Measurements from ENCODE around the gene MAD1L1. TPM values are rescaled to one million over a fixed set of nuclear protein-coding genes. Genes with fewer than 3 reads are reported as not detected.

The MAD1L1 gene
- total RNA-seq, 2 experiments from 2014 or later, result 58.3 to 65.3 TPM

GRCh38 chr7:1853986-1854865 is 378.5 kb downstream of the MAD1L1 start:
- no peaks in the 10 kb centered on the region for H3K9me3 ChIP-seq (ENCODE audit: low read length)
- intact Hi-C loops (cut with micrococcal nuclease; ENCODE audit: unreplicated experiment), result no loop called here
- H3K4me3 ChIP-seq (ENCODE audit: low read depth, low read length, poor library complexity, severe bottlenecking), result no peak overlapping the region
- no peaks in the 10 kb centered on the region for H4K20me1 ChIP-seq (ENCODE audit: insufficient read depth, low read length)
- no TSS peak for BruUV-seq (replicated peaks)
- H3K36me3 ChIP-seq (ENCODE audit: insufficient read depth, low read length), result no peaks in the 10 kb centered on the region
- H3K27ac ChIP-seq (ENCODE audit: low read depth, low read length, poor library complexity, severe bottlenecking), result no peak overlapping the region
- no peak for DNase-seq (ENCODE audit: low spot score)
- H3K4me1 ChIP-seq (ENCODE audit: insufficient read depth, low read length, poor library complexity, severe bottlenecking), result no peaks in the 10 kb centered on the region
- no peak for TF ChIP-seq EZH2phosphoT487 (IDR thresholded peaks at IDR 0.05; ENCODE audit: borderline replicate concordance, low read depth, low read length)
- TF ChIP-seq CTCF (conservative IDR thresholded peaks at IDR 0.05; ENCODE audit: low read length), result no peak
- CTCF ChIA-PET (ENCODE audit: unreplicated experiment), result no interaction called here
- no peaks in the 10 kb centered on the region for H3K9me2 ChIP-seq (ENCODE audit: insufficient read depth, low read length)
- H3K4me2 ChIP-seq (ENCODE audit: low read length), result no peak overlapping the region
- POLR2A ChIA-PET, result interaction anchor here (0.6 kb wide), 1 partner anchor 73 kb away, joined by 3 read pairs; no protein-coding TSS in a partner anchor
- H3K79me2 ChIP-seq (ENCODE audit: insufficient read depth, low read depth, low read length), result no peaks in the 10 kb centered on the region
- H2AFZ ChIP-seq (ENCODE audit: low read length), result no peak overlapping the region

- H4K20me1 ChIP-seq (ENCODE audit: insufficient read depth, low read length), result no peaks in the 10 kb centered on the region
- ChIA-PET POLR2A (no interaction called here), CTCF (ENCODE audit: unreplicated experiment) (no interaction called here)
- intact Hi-C loops (cut with micrococcal nuclease; ENCODE audit: unreplicated experiment), result no loop called here
- no peak overlapping the region for H3K4me2 ChIP-seq (ENCODE audit: low read length)
- no peaks in the 10 kb centered on the region for H3K9me2 ChIP-seq (ENCODE audit: insufficient read depth, low read length)
- TF ChIP-seq CTCF (conservative IDR thresholded peaks at IDR 0.05; ENCODE audit: low read length), result no peak
- no peak for DNase-seq (ENCODE audit: low spot score)
- H3K36me3 ChIP-seq (ENCODE audit: insufficient read depth, low read length), result no peaks in the 10 kb centered on the region
- no peaks in the 10 kb centered on the region for H3K79me2 ChIP-seq (ENCODE audit: insufficient read depth, low read depth, low read length)
- H3K4me3 ChIP-seq (ENCODE audit: low read depth, low read length, poor library complexity, severe bottlenecking), result no peak overlapping the region
- H2AFZ ChIP-seq (ENCODE audit: low read length), result no peak overlapping the region
- no peaks in the 10 kb centered on the region for H3K9me3 ChIP-seq (ENCODE audit: low read length)
- BruUV-seq (replicated peaks), result no TSS peak
- H3K4me1 ChIP-seq (ENCODE audit: insufficient read depth, low read length, poor library complexity, severe bottlenecking), result no peaks in the 10 kb centered on the region
- H3K27ac ChIP-seq (ENCODE audit: low read depth, low read length, poor library complexity, severe bottlenecking), result no peak overlapping the region
Observed at GRCh38 chr7:1853431-1853985, 379.2 kb downstream of the MAD1L1 start.

Data from OCI-LY7 (cell line).